Stimulated activated CD8-positive, alpha-beta memory T cell treated with anti-CD3 and anti-CD28 coated beads, Interleukin-2, amount 100 ng/mL, for 1 hour (primary cell): ENCODE measurements around the gene KBTBD8.
A peak's percentile ranks its signal among the peaks of the same experiment; 100 is the strongest.

ENCODE experiments used
- DNase-seq, 2 donors: peaks; one replicate each; pipeline ENCODE4 v3.0.0-alpha.2; 2020; ENCODE audit warnings: low read depth in 2 of 2

Gene KBTBD8, protein sequence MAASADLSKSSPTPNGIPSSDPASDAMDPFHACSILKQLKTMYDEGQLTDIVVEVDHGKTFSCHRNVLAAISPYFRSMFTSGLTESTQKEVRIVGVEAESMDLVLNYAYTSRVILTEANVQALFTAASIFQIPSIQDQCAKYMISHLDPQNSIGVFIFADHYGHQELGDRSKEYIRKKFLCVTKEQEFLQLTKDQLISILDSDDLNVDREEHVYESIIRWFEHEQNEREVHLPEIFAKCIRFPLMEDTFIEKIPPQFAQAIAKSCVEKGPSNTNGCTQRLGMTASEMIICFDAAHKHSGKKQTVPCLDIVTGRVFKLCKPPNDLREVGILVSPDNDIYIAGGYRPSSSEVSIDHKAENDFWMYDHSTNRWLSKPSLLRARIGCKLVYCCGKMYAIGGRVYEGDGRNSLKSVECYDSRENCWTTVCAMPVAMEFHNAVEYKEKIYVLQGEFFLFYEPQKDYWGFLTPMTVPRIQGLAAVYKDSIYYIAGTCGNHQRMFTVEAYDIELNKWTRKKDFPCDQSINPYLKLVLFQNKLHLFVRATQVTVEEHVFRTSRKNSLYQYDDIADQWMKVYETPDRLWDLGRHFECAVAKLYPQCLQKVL

DNA sequence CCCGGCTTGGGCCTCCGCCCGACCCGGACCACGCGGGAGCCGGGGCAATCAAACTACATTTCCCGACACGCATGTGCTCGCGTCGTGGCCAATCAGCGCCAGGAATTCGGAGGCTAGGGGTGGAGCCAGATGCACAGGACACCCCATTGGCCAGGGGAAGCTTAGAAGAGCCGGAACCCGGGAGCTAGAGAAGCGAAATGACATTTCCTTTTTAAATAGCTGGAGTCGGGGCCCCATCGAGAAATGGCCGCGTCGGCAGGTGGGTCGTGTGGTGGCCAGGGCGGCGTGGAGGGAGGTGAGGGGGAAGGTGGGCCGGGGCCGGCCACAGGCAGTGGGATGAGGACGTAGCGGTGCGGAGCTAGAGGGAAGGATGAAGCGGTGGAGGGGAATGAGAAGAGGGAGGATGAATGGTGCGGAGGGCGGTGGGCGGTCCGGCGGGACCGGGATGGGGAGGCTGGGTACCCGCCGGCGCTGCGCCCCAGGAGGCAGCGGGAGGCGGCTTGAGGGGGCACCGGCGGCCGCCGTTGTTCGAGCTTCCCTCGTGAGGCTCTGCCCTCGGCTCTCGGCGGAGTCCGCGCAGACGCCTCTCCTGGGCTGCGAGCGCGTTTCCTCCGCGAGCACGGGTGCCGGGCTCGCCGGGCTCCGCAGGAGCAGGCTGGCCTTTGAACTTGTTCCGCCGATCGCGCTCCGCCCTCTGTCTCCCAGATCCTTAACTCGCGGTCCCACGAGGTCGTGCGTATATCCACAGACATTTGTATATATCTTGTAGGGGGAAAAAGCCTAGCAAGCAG is at the start of gene KBTBD8:
Gene KBTBD8 (plus strand): TSS at position 195 of the 791 bp plus-strand sequence. CDS start 49 bp downstream, at position 244.
- DNase-seq, result peak in 1 of 2 donors; percentile 93

DNA sequence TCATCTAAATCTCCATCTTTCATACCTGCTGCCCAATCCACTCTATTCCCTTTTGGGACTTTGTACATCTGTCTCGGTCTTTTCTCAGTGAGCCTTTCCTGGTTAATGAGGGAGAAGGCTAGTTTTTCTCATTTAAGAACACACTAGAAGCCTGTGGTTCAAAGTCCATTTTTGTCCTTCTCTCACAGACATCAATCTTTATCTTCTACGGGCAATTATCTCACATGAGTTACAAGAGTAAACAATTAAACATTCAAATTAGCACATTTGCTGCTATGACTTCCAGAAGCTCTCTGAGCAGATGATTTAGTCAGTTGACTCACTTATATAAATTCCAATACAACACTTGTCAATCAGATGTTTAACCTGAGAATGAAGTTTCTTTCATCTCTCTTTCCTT is 49.3 kb upstream of the KBTBD8 start:
- no peak for DNase-seq

DNA sequence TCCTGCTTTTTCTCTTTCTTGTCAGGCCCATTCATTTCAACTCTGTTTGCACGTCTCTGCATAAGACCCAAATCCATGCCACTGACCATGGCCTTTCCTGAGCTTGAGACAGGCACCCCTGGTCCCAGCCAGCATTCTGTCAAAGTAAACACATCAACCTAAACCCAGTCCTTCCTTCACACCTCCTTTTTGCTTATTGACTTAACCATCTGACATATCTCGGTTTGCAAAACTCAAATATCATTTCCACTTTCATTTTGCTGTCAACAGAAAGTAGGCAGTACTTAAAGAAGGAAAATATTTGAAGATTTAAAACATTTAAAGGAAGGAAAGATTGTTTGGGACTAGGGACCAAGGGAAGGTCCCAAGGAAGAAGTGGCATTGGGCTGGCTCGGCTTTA is 48.2 kb upstream of the KBTBD8 start:
- no peak for DNase-seq

DNA sequence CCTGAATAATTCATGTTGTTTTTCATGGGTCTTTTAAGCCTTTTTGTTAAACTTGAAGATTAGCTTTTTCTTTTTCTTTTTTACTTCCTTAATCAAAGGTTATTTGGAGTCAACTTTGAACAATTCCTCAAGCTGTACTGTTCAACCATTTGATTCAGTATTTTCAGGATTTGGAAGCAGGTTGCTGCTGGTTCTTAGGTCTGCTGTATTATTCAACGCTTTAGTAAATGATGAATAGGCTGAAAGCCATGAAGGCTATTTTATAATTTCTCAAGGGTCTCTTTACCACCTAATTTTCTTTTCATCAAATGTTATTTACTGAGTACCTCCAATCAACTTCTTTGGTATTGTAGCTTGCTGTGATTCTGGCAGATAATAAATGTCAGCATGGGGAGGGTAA is 45.8 kb upstream of the KBTBD8 start:
- DNase-seq, result no peak

DNA sequence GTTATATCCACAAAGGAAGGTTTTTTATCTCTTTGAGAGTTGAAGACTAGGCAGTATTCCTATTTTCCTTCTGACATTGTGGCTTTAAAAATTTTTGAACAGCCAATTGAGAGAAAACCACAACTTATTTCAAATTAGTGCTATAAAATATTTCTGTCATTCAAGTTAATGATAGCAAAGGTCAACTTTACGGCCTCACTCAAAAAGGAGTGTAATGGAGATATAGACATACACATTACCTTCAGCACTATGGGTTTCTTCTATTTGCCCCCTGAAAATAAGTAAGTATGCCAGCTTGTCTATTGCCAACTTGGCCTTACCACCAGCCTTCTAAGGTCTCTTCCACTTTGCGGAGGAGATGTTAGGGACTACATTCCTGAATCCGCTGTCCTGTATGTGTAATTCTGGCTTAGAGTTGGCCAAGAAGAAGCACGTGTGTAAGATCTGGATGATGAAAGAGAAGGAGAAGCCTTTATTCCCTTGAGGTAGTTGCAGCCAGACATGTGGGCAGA is 44.1 kb upstream of the KBTBD8 start:
- no peak for DNase-seq

DNA sequence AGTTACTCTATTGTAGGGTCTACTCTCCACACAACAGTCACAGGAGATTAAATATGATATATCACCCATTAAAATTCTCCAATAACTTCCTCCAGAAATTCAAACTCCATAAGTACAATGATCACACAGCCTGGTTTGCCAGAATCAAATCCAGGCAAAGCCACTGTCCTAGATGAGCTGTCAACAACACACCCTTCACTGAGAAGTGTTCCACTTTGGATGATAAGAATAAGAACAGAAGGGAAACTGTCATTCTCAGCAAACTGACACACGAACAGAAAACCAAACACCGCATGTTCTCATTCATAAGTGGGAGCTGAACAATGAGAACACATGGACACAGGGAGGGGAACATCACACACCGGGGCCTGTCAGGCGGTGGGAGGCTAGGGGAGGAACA is 41.4 kb upstream of the KBTBD8 start:
- DNase-seq, result no peak

DNA sequence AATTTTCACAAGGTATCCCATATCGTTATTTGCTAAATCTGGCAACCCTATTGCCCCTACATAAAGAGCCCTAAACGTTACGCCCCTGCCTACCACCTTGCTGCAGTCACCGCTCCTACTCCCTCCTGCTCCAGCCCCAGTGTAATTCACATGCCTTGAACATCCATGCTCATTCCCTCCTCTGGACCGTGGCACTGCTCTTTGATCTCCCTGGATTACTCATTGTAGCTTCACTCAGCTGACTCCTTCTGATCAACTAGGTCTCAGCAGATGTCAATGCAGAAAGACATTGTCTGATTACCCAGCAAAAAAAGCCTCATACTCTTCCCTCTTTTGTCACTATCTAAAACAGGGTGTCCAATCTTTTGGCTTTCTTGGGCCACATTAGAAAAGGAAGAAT is 40.7 kb upstream of the KBTBD8 start:
- DNase-seq, result no peak

DNA sequence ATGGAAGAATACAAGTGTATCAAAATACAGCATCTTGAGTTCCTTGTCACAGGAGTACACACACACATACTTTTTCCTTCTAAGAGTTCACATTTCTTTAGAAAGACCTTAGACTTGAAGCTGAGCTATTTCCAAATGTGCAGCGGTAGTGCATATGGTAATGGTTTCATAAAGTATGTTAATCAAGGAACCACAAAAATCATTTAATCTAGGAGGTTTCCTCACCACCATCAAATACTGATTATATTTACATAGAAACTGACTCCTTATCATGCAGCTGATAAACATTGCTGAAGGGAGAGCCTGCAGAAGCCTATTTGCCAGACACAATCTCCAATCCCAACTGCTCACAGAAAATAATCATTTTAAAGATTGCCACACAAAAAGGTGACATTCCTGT is 40.0 kb upstream of the KBTBD8 start:
- no peak for DNase-seq

DNA sequence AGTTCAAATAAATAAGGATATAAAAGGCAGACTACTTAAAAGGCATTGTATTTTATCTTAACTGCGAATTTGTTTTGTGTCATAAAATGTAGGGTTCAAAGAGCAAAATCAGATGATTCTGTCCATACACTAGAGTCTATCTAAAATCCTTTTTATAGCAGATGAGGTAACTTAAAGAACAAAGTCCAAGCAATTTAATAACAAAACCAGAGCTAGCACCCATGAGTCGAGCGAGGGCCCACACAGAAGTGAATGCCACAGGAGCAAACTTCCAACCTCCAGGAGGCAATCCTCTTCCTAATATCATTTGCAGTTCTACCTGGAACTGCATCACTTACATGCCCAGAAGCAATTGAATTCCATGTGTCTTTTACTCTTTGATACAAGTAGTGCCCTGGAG is 35.4 kb upstream of the KBTBD8 start:
- DNase-seq, result no peak

DNA sequence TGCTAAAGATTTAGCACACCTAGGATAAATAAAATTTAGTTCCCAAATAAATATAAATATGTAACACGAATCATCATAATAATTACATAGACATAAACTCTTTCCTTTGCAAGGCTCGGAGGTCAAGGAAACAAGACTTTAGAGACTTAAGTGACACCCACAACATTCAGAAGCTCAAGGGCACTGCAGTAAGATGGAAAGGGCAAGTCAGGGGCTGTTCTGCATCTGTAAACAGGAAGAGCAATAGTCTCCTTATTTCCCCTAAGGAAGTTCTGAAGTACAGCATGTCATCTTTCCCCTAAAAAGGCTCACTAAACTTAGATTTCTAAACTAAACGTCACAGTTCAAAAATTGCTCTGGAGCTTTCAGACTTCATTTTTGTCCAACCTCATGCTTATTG is 26.9 kb upstream of the KBTBD8 start:
- no peak for DNase-seq

DNA sequence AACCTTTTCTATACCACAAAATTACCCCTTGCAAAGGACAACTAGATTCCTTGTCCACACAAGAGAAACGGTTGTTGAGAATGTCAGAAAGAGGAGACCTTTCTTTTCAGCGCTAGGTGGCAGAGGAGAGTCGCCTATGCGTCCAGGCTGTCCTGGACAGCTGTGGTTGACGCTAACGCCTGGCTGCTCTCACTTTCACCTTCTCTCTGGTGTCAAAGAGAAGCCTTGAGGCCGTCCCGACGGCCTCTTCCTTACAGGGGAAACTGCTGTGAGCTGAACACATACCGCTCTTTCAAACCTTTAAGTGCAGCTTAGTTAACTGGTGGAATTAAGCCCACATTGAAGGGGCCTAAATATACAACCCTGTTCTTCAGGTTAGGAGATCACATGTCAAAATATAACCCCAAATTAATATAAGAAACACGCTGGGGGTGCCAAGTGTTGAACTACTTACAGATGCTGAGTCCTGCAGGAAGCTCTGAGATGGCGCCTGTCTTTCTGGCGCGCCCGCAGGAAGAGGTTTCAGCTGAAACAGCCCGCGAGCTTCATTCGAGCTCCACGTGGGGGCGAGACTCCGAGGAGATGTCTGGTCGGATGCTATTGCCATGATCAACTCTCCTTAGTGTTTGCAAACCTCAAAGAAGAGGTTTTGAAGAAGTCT is 26.1 kb upstream of the KBTBD8 start:
- peak; percentile 16 to 30 for DNase-seq

DNA sequence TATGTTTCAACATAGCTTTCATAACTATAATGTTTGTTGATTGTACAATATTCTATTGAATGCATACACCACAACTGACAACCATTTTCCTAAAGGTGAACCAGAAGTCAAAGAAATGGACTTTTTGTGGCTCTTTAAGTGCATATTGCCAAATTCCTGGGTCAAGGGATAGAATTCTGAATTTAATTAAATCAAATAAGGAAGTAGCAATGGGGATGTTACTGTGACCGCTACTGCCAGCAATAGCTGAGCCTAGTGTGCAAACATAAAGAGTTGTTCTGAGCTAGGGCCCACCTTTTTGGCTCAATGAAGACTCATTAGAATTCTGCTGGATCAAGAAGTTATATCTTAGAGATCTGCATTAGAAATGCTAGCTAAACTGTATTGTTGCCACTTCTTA is 17.3 kb upstream of the KBTBD8 start:
- no peak for DNase-seq

DNA sequence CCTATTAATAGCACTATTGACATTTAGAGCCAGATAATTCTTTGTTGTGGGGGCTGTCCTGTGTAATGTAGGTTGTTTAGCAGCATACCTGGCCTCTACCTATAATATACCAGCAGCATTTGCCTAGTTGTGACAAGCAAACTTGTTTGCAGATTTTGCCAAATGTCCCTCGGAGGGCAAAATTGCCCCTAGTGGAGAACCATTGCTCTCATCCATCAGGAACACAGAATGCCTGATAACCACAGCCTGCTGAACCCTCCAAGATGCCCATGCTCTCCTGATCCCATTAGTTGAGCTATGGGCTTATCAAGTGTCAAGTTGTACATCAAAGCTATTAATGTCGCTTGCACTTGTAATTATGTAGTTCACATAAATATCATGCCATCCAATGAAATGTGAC is 15.0 kb upstream of the KBTBD8 start:
- no peak for DNase-seq

DNA sequence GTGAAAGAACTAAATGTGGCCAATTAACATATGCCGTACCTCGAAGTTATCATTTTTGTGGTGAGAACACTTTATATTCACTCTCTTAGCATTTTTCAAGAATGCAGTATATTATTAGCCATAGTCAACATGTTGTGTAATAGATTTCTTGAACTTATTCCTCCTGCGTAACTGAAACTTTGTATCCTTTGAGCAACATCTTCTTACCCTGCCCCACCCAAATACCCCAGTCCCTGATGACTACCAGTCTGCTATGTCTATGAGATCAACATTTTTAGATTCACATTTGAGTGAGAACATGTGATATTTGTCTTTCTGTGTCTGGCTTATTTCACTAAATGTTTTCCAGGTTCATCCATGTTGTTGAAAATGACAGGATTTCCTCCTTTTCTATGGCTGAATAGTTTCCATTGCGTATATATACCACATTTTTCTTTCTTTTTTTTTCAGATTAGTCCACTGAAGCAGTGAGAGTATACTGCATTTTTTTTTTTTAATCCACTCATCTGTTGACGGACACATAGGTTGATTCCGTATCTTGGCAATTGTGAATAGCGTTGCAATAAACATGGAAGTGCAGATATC is 12.7 kb upstream of the KBTBD8 start:
- no peak for DNase-seq

DNA sequence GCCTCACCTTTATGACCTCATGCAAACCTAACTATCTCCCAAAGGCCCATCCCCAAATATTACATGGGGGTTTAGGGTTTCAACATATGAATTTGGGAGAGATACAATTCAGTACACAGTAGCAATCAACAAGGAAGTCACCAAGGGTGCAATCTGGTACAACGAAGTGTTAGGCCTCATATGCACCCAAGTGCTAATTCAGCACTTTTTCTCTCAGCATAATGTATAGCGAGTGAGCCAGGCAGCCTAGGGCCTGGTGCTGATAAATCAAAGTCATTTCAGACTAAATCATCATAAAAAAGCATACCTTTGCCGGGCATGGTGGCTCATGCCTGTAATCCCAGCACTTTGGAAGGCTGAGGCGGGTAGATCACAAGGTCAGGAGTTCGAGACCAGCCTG is 11.7 kb upstream of the KBTBD8 start:
- DNase-seq, result no peak

DNA sequence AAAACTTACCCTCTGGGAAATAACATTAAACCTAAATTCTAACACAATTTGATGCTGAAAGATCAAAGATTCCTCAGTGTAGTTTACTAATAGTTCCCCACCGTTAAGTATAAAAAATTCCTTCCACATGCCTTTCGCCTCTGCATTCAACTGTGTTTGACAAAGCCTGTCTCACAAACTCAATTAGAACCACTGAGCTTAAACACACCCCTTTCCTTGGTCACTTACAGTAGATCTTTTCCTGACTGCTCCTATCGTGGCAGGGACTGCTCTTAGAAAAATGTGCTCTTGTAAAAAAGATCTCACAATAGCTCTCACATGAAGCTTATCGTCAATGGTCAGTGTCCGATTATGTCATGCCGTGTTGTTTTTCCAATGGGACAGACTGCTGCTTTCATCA is 8.9 kb upstream of the KBTBD8 start:
- no peak for DNase-seq

DNA sequence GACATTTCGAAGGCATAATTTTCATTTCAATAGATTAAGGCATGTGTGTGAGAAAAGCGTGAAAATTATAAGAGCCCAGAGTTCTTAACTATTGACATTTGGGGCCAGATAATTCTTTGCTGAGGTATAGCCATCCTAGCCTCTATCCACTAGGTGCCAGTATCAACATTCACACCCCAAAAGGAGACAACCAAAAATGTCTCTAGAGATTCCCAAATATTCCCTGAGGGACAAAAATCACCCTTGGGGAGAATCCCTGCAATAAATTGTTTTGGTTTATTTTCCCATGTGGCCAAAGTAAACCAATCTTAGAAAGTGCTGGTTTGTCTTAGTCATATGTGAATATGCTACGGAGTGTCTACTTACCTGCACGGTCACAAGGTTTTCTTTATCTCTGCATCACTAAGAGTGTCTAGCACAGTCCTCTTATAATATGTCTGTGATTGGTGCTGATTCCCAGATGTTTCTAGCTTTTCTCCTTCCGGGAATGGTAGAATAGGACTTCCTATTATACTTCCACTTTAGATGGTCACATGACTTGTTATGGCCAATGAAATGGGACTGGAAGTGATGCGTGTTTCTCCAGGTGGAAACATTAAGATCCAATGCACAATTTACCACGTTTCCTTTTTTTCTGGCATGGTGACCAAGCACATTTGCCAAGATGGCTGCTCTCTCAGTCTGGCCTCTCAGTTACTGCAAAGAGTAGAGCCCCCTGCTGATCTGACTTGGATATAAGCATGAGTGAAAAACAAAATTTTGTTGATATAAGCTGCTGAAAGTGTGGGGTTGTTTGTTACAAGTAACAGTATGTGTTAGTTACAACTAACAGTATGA is 8.0 kb upstream of the KBTBD8 start:
- DNase-seq, result no peak

DNA sequence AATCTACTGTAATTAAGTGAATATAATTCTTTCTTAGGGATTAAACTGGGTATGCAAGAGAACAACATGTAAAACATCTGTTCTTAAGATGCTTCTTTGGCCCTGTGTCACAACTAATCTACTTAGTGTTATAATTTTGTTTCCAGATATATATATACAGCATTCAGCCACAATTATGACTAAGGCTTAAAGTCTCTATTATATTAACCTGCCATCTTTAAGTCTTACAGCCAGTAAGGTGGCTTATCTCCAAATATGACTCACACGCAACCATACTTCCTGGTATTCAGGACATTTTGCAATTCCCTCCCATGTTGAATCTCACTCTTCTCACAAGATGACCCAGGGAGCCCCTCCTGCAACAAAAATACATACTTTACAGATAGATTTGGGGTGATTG is 6.6 kb upstream of the KBTBD8 start:
- no peak for DNase-seq

DNA sequence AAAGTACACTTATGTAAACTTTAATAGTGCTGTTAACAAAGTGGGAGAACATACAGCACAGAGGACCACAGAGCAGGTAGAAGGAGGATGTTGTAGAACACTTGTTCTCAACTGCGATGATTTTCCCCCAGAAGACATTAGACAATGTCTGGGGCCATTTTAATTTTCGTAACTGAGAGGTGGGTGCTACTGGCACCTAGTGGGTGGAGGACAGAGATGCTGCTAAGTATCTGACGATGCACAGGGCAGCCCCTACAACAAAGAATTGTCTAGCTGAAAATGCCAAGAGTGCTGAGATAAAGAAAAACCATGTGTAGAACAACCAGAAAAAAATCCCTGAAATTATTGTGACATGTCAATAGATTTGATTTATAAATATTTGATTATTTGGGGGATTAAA is 5.0 kb upstream of the KBTBD8 start:
- DNase-seq, result no peak

DNA sequence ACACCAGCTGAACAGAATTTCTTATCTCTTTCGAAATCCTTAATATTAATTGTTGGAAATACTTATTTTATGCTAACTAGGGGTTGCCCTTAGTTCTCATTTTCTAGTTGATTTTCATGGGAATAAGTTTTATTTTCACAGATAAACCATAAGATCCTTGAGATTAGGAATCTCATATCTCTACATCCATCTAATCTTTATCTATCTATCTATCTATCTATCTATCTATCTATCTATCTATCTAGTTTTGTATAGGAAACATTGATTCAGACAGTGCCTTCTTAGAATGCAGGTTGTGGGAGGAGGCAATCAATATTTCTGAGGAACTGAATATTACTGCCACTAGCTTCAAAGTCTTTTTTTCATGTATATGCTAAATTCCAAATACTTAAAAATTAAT is 3.5 kb upstream of the KBTBD8 start:
- DNase-seq, result no peak

DNA sequence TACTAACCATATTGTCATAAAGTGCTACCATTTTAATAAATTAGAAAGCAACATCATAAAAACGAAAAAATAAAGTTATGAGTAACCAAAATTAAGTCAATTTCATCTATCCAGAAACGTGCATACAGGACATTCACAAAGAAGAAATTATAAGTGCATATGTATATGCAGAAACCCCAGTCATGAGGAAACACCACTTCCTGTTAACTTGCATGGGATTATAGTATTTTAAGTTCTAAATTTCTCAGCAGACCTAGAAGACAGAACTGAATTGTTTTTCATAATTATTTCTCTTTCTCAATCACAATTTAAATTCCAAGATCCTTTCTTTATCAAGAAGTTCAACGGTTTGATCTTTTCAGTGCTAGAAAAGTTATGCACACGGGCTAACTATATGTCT is 1.4 kb upstream of the KBTBD8 start:
- no peak for DNase-seq
